ENCODE data around the gene DBX1. TPM values are rescaled to one million over a fixed set of nuclear protein-coding genes. Genes with fewer than 3 reads are reported as not detected.

Gene DBX1
- total and polyA plus RNA-seq, 2 experiments from 2014 or later: not detected

- no peak for DNase-seq
- Histone ChIP-seq H3K4me3 (no peak overlapping the region), H4K20me1 (ENCODE audit: insufficient read depth) (no peaks in the 10 kb centered on the region), H2AFZ (no peak overlapping the region), H3K4me1 (ENCODE audit: insufficient read depth) (peaks cover 13% of the 10 kb centered on the region), H3F3A (ENCODE audit: insufficient read depth) (peaks cover 24% of the 10 kb centered on the region), H3K36me3 (ENCODE audit: low read depth) (peaks cover 18% of the 10 kb centered on the region), H3K9me3 (ENCODE audit: low read depth) (no peaks in the 10 kb centered on the region), H3K4me2 (ENCODE audit: unreplicated experiment) (no peak overlapping the region), H3K27ac (no peak overlapping the region), H3K27me3 (replicated peaks; ENCODE audit: insufficient read depth) (no peaks in the 10 kb centered on the region), H3K9me2 (ENCODE audit: insufficient read depth) (no peaks in the 10 kb centered on the region), H3K79me2 (ENCODE audit: insufficient read depth) (no peaks in the 10 kb centered on the region), H3K9ac (no peak overlapping the region)
- in situ Hi-C loops (cut with MboI): no loop called here
- TF ChIP-seq EZH2 (IDR thresholded peaks at IDR 0.05; ENCODE audit: insufficient read depth, poor library complexity, severe bottlenecking): no peak
- no peak for TF ChIP-seq EZH2phosphoT487 (IDR thresholded peaks at IDR 0.05; ENCODE audit: insufficient read depth, low read depth)
- WGBS, 2 experiments (ENCODE audit: low coverage in 1 of 2, low lambda C conversion rate in 2 of 2, missing lambda C conversion rate in 2 of 2): 0% methylated on average over 1 of the region's 1 CpG
Measured at GRCh38 chr11:20116825-20117224, 43.5 kb downstream of the DBX1 start.

DNA sequence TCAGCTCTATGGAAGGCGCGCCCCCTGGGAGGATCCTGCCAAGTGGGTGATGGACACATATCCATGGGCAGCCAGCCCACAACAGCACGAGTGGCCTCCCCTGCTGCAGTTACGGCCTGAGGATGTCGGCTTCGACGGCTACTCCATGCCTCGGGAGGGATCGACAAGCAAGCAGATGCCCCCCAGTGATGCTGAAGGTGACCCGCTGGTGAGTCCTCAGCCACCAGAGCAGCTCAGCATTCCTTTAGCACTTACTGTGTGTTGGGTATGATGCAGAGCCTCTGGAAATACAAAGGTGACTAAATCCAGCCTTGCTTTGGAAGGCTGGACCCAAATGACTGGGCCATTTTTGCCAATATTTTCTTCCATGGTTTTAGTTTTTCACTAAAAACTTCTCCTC is 45.7 kb downstream of the DBX1 start:
- TF ChIP-seq EZH2phosphoT487 (IDR thresholded peaks at IDR 0.05; ENCODE audit: insufficient read depth, low read depth) (no peak), EZH2 (IDR thresholded peaks at IDR 0.05; ENCODE audit: insufficient read depth, poor library complexity, severe bottlenecking) (no peak)
- H3K4me2 ChIP-seq (ENCODE audit: unreplicated experiment): no peak overlapping the region
- H2AFZ ChIP-seq: no peak overlapping the region
- no peak overlapping the region for H3K4me3 ChIP-seq
- H3K36me3 ChIP-seq (ENCODE audit: low read depth): peaks cover 18% of the 10 kb centered on the region
- H3K9ac ChIP-seq: no peak overlapping the region
- H3F3A ChIP-seq (ENCODE audit: insufficient read depth): peaks cover 40% of the 10 kb centered on the region
- H4K20me1 ChIP-seq (ENCODE audit: insufficient read depth): no peaks in the 10 kb centered on the region; the same call in 1 of the 2 replicates
- no peaks in the 10 kb centered on the region for H3K79me2 ChIP-seq (ENCODE audit: insufficient read depth)
- DNase-seq: peak; percentile 78
- 79 to 85% methylated on average over 10 of the region's 10 CpGs for WGBS, 2 experiments (ENCODE audit: low coverage in 1 of 2, low lambda C conversion rate in 2 of 2, missing lambda C conversion rate in 2 of 2)
- H3K27me3 ChIP-seq (replicated peaks; ENCODE audit: insufficient read depth): no peaks in the 10 kb centered on the region
- H3K9me3 ChIP-seq (ENCODE audit: low read depth): no peaks in the 10 kb centered on the region
- H3K27ac ChIP-seq: peak overlapping the region; percentile 48
- peaks cover 32% of the 10 kb centered on the region for H3K4me1 ChIP-seq (ENCODE audit: insufficient read depth)
- no peaks in the 10 kb centered on the region for H3K9me2 ChIP-seq (ENCODE audit: insufficient read depth)
- in situ Hi-C loops (cut with MboI): no loop called here

DNA sequence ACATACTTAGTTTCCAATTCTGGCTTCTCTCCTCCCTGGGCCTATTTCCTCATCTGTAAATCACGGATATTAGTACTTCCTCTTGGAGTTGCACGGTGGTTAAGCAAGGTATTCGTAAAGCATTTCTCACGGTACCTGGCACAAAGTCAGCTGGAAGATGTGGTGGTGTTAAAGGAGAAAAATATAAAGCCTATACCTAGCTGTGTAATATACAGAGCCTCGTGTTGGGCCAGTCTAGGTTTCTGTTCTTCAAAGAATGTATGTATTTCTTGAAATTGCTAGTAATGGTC is 47.2 kb downstream of the DBX1 start:
- Histone ChIP-seq H3K27ac (peak overlapping the region; percentile 96), H3K36me3 (ENCODE audit: low read depth) (peaks cover 18% of the 10 kb centered on the region; the same call in 1 of the 2 replicates)
- in situ Hi-C loops (cut with MboI): no loop called here

GRCh38 chr11:20112291-20113148 is 47.8 kb downstream of the DBX1 start:
- 38 to 39% methylated on average over 15 of the region's 15 CpGs for WGBS, 2 experiments (ENCODE audit: low coverage in 1 of 2, low lambda C conversion rate in 2 of 2, missing lambda C conversion rate in 2 of 2)
- DNase-seq: peak; percentile 98
- TF ChIP-seq EZH2 (IDR thresholded peaks at IDR 0.05; ENCODE audit: insufficient read depth, poor library complexity, severe bottlenecking): no peak
- no peak for TF ChIP-seq EZH2phosphoT487 (IDR thresholded peaks at IDR 0.05; ENCODE audit: insufficient read depth, low read depth)
- peak overlapping the region; percentile 96 for H3K27ac ChIP-seq
- peak overlapping the region; percentile 82 for H3K9ac ChIP-seq
- no peaks in the 10 kb centered on the region for H3K9me3 ChIP-seq (ENCODE audit: low read depth)
- H3K79me2 ChIP-seq (ENCODE audit: insufficient read depth): no peaks in the 10 kb centered on the region
- peaks cover 32% of the 10 kb centered on the region for H3K4me1 ChIP-seq (ENCODE audit: insufficient read depth)
- in situ Hi-C loops (cut with MboI): no loop called here
- no peaks in the 10 kb centered on the region for H3K27me3 ChIP-seq (replicated peaks; ENCODE audit: insufficient read depth)
- H3K4me3 ChIP-seq: peak overlapping the region; percentile 54
- H2AFZ ChIP-seq: peak overlapping the region; percentile 82
- peaks cover 18% of the 10 kb centered on the region; the same call in 1 of the 2 replicates for H3K36me3 ChIP-seq (ENCODE audit: low read depth)
- no peaks in the 10 kb centered on the region for H3K9me2 ChIP-seq (ENCODE audit: insufficient read depth)
- no peaks in the 10 kb centered on the region; the same call in 1 of the 2 replicates for H4K20me1 ChIP-seq (ENCODE audit: insufficient read depth)
- peaks cover 53% of the 10 kb centered on the region for H3F3A ChIP-seq (ENCODE audit: insufficient read depth)
- peak overlapping the region; percentile 76 for H3K4me2 ChIP-seq (ENCODE audit: unreplicated experiment)

More for the DNA sequence above, 47.2 kb downstream of the DBX1 start:
- Histone ChIP-seq H3K9me3 (ENCODE audit: low read depth) (no peaks in the 10 kb centered on the region), H3K27me3 (replicated peaks; ENCODE audit: insufficient read depth) (no peaks in the 10 kb centered on the region), H2AFZ (no peak overlapping the region), H3K4me1 (ENCODE audit: insufficient read depth) (peaks cover 32% of the 10 kb centered on the region), H3K79me2 (ENCODE audit: insufficient read depth) (no peaks in the 10 kb centered on the region), H3K9me2 (ENCODE audit: insufficient read depth) (no peaks in the 10 kb centered on the region), H3F3A (ENCODE audit: insufficient read depth) (peaks cover 50% of the 10 kb centered on the region), H3K4me3 (no peak overlapping the region), H4K20me1 (ENCODE audit: insufficient read depth) (no peaks in the 10 kb centered on the region; the same call in 1 of the 2 replicates), H3K4me2 (ENCODE audit: unreplicated experiment) (no peak overlapping the region), H3K9ac (peak overlapping the region; percentile 82; the same call in 1 of the 2 replicates)
- TF ChIP-seq EZH2 (IDR thresholded peaks at IDR 0.05; ENCODE audit: insufficient read depth, poor library complexity, severe bottlenecking) (no peak), EZH2phosphoT487 (IDR thresholded peaks at IDR 0.05; ENCODE audit: insufficient read depth, low read depth) (no peak)
- 94 to 95% methylated on average over 5 of the region's 5 CpGs for WGBS, 2 experiments (ENCODE audit: low coverage in 1 of 2, low lambda C conversion rate in 2 of 2, missing lambda C conversion rate in 2 of 2)
- DNase-seq: no peak

All from GM23248 (cell line).